GM10248 (cell line): ENCODE data around the gene SPAG16.

Experiments used
- CTCF ChIA-PET: fragments of 300-600 bp; sonication (Branson Sonifier 250); formaldehyde crosslinking; extraction: SDS; loops from one replicate; lab custom pipeline; 2021; ENCODE audit warnings: antibody characterized with exemption; lab: Yijun Ruan, JAX
- POLR2A ChIA-PET: fragments of 350-650 bp; sonication (Branson Sonifier 250); formaldehyde crosslinking; extraction: SDS; loops from one replicate; lab custom pipeline; 2020; ENCODE audit warnings: antibody characterized with exemption; lab: Yijun Ruan, JAX
- DNase-seq: peaks from one replicate; pipeline ENCODE4 v3.0.0; 2012; ENCODE audit errors: extremely low spot score
- CTCF ChIP-seq: IDR thresholded peaks from 2 replicates; pipeline ENCODE4 v1.5.1; 2012; ENCODE audit warnings: mild to moderate bottlenecking, low read depth; ENCODE audit errors: extremely low read depth, missing control alignments, control extremely low read depth

The SPAG16 gene

GRCh38 chr2:214325404-214325803, 1041.1 kb downstream of the SPAG16 start:
- no peak for TF ChIP-seq CTCF
- ChIA-PET POLR2A (no interaction called here), CTCF (interaction anchor here (0.9 to 1.4 kb wide), 2 partner anchors 10 to 12 kb away, joined by 3 read pairs; no protein-coding TSS in a partner anchor)
- DNase-seq = no peak

GRCh38 chr2:214328941-214329340, 1044.7 kb downstream of the SPAG16 start:
- POLR2A ChIA-PET = no interaction called here
- CTCF ChIA-PET = interaction anchor here (1.1 to 1.5 kb wide), 2 partner anchors 9 to 17 kb away, joined by 3 to 4 read pairs; no protein-coding TSS in a partner anchor
- no peak for DNase-seq
- TF ChIP-seq CTCF = no peak

- TF ChIP-seq CTCF = no peak
- CTCF ChIA-PET = no interaction called here
- POLR2A ChIA-PET = no interaction called here
- no peak for DNase-seq
Observed at GRCh38 chr2:214341646-214342045, 1057.4 kb downstream of the SPAG16 start.

GRCh38 chr2:214358506-214358905, 1074.2 kb downstream of the SPAG16 start:
- CTCF ChIA-PET = no interaction called here
- no peak for DNase-seq
- POLR2A ChIA-PET = no interaction called here
- no peak for TF ChIP-seq CTCF

GRCh38 chr2:214361116-214361515, 1076.9 kb downstream of the SPAG16 start:
- no peak for DNase-seq
- ChIA-PET POLR2A (no interaction called here), CTCF (interaction anchor here (1.6 kb wide), 1 partner anchor 13 kb away, joined by 4 read pairs; no protein-coding TSS in a partner anchor)
- no peak for TF ChIP-seq CTCF

GRCh38 chr2:214365549-214365948, 1081.3 kb downstream of the SPAG16 start:
- POLR2A ChIA-PET = no interaction called here
- DNase-seq = no peak
- TF ChIP-seq CTCF = no peak
- CTCF ChIA-PET = no interaction called here
